T-helper 9 cell (primary cell): ENCODE results near the gene MGST2.

ENCODE experiments used
- DNase-seq: peaks from one replicate; pipeline ENCODE4 v3.0.0-alpha.2; 2020

Gene MGST2

GRCh38 chr4:139712882-139713281, 47.3 kb downstream of the MGST2 start:
- no peak for DNase-seq

GRCh38 chr4:139715746-139716391, 50.2 kb downstream of the MGST2 start:
- DNase-seq, result no peak

DNA sequence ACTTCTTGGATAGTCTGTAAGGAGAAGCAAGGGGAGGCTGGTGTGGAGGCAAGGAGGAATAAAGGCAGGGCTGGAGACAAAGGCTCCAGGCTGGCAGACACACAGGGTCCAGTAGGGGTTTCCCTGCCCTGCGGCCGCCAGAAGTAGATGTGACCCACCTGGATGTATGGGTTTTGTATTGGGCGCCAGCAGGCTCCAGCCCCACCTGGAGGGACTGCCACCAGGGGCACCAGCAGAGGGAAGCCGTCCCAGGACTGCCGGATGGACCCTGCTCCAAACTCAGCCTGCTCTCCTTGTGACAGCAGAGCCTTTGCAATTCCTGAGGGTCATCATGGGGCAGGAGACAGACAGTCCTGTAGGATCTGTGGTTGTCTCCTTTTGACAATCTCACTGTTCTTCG, 52.7 kb downstream of the MGST2 start:
- DNase-seq, result no peak

DNA sequence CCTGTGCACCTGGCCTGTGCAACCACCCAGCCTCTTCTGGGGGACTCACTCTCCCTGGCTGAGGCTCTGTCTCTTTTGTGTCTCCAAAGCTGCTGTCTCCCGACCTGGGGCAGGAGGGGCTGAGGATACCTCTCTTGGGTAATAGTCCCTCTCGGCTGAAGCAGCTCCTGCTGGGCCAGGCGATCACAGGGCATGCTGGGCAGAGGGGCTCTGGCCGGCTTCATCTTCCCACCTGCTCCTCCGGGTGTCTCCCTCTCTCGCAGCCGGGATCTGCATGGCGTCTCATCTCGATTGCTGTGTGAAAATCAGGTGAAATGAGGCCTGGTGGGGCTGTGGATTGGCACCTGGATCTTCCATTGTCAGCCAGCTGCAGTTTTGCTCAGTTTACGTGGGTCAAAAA, 53.2 kb downstream of the MGST2 start:
- DNase-seq, result no peak

DNA sequence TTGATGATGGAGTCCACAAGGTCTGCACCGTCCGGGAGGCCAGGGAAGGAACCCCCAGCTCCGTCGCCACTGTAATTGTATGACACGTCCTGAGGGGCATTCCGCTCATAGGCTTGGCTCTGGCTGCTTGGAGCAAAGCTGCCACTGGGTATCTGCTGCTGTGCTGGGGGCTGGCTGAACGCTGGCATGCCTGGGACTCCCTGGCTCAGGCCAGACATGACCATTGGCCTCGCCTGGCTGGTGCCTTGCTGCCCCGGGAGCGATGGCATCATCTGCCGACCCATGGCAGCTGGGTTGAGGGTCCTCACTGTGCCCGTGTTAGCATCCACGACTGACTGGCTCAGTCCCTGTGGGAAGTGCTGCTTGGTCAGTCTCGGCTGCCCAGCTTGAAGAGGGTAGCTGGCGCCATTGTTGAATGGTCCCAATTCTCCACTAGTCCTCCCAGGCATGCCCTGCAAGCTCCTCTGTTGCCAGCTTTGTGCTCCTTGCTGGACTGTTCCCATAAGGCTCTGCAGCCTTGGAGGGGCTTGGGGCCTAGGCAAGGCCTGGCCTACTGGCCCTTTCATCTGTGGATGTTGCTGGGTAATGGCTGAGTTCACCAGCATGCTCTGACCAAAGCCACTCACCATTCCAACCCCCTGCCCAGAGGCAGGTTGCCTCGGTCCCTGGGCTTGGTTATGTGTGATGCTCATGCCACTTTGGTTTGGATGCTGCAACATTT, 53.9 kb downstream of the MGST2 start:
- no peak for DNase-seq

DNA sequence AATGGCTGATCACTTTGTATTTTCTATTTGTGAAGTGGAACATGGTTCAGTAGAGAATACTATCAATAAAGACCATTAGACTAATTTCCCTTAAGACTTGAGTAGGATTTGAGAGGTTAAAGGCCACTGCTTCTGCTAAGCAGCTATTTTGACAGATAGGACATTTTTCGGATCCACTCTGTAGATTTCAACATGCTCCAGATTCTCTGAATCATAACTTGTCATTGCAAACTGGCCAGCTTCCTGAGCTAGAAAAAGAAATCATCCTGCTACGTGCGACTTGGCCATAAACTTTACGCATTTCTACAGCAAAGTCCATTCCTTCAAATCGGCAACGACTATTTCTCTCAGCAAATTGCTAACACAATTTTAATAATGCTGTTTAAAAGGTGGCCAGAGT, 55.2 kb downstream of the MGST2 start:
- no peak for DNase-seq

DNA sequence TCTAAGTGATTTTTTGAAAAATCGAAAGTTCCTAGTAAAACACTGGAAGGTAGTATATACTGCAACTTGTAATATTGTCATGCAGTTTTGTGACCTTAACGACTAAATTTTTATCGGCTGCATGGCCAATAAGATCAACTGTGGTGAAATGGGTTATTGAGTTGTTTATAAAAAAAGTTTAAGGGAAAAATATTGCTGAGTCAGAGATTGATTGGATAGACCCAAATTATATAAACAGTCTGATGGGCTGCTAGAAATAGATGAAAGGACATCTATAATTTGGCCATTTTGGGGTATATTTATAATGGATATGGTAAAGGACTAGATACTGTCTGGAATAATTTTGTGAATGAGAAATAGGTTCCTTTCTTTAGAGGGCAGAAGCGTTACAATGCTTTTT, 56.2 kb downstream of the MGST2 start:
- DNase-seq, result no peak

DNA sequence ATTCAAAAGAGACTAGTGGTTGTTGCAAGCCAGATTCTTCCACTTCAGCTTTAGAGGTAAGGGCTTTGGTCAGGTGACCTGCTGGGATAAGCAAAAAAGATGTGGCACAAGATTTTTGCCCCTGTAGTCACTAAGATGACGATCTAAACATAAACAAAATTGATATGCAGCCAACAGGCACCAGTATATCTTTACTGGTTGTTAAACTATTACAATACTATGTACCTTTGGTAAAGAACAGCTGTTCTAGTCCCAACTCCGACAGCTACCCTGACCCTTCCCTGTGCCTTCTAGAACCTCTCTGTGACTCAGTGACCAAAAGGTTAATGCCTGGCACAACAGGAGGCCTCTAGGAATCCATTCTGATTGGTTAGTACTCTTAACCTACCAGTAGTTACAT, 59.6 kb downstream of the MGST2 start:
- DNase-seq, result no peak

- DNase-seq, result no peak
Observed at GRCh38 chr4:139726615-139727014, 61.0 kb downstream of the MGST2 start.

- no peak for DNase-seq
Observed at GRCh38 chr4:139728146-139728545, 62.5 kb downstream of the MGST2 start.

DNA sequence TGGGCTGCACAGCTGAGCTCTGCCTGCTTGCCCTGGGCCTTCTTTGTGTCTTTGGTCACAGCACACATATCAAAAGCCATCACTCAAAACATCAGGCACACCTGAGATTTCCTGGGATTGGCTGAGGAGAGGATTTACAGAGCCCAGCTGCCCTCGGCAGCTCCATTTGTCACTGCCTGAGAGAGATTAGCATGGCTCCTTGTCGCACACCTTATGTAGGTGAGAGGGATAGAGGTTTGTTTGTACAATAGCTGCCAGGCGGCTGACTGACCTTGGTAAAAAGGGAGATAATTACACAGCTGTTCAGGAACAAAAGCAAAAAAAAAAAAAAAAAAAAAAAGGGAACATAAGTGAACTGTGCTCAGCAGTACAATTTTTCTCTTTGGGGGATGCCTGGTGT, 63.2 kb downstream of the MGST2 start:
- DNase-seq, result no peak

- no peak for DNase-seq
Observed at GRCh38 chr4:139732991-139733570, 67.5 kb downstream of the MGST2 start.

- DNase-seq, result no peak
Observed at GRCh38 chr4:139734201-139734874, 68.7 kb downstream of the MGST2 start.

DNA sequence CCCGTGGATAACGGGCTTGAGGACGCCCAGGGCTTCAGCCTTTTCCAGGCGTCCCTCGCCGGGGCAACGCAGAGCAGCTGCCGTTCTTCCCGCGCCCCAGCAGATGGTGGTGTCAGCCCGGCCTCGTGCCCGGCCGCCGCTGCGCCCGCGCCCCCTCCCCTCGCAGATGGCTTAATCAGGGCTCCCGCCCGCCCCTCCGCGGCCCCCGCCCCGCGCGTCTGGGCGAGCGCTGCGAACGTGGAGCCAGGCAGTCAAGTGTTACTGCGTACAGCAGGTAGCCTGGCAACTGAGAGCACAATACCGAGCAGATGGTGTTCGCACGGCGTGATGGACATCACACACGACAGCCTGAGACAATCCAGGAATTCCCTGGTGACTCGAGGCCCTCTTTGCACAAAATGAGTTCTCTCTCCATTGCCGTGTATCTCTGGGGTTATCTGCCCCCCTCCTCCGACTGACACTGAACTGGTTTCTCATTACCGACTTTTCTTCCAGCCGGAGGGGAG, 69.3 kb downstream of the MGST2 start:
- no peak for DNase-seq

GRCh38 chr4:139735381-139736273, 70.0 kb downstream of the MGST2 start:
- no peak for DNase-seq

- DNase-seq, result no peak
Observed at GRCh38 chr4:139736274-139736660, 70.6 kb downstream of the MGST2 start.

DNA sequence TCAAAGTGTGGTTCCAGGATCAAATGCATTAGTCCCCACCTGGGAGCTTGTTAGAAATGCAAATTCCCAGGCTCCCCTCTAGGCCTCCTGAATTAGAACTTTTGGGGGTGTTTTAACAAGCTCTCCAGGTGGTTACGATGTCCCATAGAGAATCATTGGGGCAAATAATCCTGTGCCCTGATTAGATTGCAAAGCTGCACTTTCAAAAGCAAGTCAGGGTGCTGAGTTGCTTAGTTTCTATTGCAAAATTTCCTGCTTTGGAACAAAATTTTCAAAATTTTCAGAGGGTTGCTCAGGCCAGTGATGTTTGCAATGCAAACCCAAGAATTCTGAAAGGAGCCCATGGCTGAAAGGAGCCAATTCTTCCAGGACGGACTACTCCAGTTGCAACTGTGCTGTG, 71.0 kb downstream of the MGST2 start:
- DNase-seq, result no peak

GRCh38 chr4:139738846-139739613, 73.4 kb downstream of the MGST2 start:
- no peak for DNase-seq

DNA sequence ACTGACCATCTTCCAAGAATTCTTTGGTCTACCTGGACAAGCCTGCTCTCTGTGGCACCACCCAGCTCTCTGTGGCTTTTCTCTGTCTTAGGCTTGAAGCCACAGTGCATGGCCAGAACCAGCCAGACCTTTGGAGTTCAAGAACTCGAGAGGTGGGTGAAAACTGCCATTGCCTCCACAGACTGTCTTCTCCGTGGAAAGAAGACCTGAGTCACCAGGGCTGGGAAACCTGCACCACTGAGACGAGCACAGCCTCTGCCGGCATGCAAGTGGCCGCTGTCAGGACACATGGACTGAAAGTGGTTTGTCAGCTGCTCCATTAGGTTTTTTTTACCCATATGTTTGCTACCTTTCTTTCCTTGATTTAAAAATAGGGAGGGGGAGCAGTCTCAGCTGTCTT, 74.5 kb downstream of the MGST2 start:
- DNase-seq, result no peak

DNA sequence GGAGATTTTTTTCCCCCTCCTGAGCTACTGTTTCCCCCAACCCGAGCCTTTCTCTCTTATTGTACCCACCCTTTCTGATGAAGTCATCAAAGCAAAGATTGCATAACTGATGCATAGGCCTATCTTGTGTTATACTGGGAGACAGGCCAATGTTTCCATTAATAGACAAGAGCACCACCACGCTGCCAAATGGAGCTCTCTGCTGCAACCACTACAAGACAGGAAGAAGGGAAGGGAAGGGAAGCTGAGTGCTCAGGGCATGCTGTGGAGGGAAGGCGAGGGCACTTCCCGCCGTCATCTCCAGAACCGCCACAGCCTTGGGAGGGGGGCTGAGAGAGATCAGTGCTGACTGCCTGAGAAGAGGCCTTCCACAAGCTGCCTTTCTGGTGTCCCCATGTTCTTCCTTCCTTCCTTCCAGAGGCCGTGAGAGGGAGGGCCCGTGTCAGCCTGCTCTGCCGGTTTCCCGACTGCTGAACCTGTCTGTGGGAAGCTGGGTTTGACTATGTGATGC, 75.0 kb downstream of the MGST2 start:
- DNase-seq, result no peak

GRCh38 chr4:139743027-139743426, 77.4 kb downstream of the MGST2 start:
- no peak for DNase-seq

- DNase-seq, result no peak
Observed at GRCh38 chr4:139744232-139744631, 78.6 kb downstream of the MGST2 start.
